Naive B cell (primary cell): ENCODE results near the gene OTUB2. TPM values are rescaled to one million over a fixed set of nuclear protein-coding genes. Genes with fewer than 3 reads are reported as not detected.

Experiments
- ATAC-seq, 2 donors: fragments of 150-1000 bp; cut with Tn5 transposase; 2 replicates each; pipeline ENCODE4 v1.10.0; 2021; ENCODE audit warnings: low read depth in 2 of 2, mild to moderate bottlenecking in 2 of 2, moderate library complexity in 2 of 2
- DNase-seq: peaks from one replicate; pipeline ENCODE4 v3.0.0; 2022
- H3K27ac Mint-ChIP-seq, 6 donors: one replicate each; pipeline ENCODE4 v1.8.0; 2020 to 2022; ENCODE audit warnings: mild to moderate bottlenecking in 6 of 6, mixed read lengths in 6 of 6, moderate library complexity in 5 of 6, inconsistent platforms in 2 of 6
- H3K27me3 Mint-ChIP-seq, 3 donors: one replicate each; pipeline ENCODE4 v1.8.0; 2021 to 2022; ENCODE audit warnings: mixed read lengths in 3 of 3, mild to moderate bottlenecking in 1 of 3
- H3K36me3 Mint-ChIP-seq, 2 donors: one replicate each; pipeline ENCODE4 v1.8.0; 2020 to 2022; ENCODE audit warnings: mixed read lengths in 2 of 2, inconsistent platforms in 1 of 2, mild to moderate bottlenecking in 1 of 2
- H3K4me1 Mint-ChIP-seq, 3 donors: one replicate each; pipeline ENCODE4 v1.8.0; 2020 to 2022; ENCODE audit warnings: mixed read lengths in 3 of 3, inconsistent platforms in 1 of 3, mild to moderate bottlenecking in 1 of 3, moderate library complexity in 1 of 3
- H3K4me3 Mint-ChIP-seq, 8 donors: one replicate each; pipeline ENCODE4 v1.8.0; 2020 to 2022; ENCODE audit warnings: mild to moderate bottlenecking in 8 of 8, mixed read lengths in 8 of 8, moderate library complexity in 8 of 8, inconsistent platforms in 2 of 8
- H3K9me3 Mint-ChIP-seq, 7 donors: one replicate each; pipeline ENCODE4 v1.8.0; 2020 to 2022; ENCODE audit warnings: mixed read lengths in 7 of 7, mild to moderate bottlenecking in 5 of 7, inconsistent platforms in 2 of 7, moderate library complexity in 1 of 7
- polyA plus RNA-seq, 6 donors: library from polyadenylated mRNA; unstranded; fragments of 300-500 nt; fragmentation: Illumina TruSeq; gene quantifications; one replicate each; pipeline ENCODE4 v1.2.3, GENCODE V29; 2021; ENCODE audit warnings: low read depth in 6 of 6

OTUB2 gene
- polyA plus RNA-seq, 6 donors from 2014 or later = 0.08 to 0.23 (median 0.20) TPM; not detected in 1

GRCh38 chr14:94042433-94043091 is 16.4 kb downstream of the OTUB2 start:
- H3K4me3 Mint-ChIP-seq = no peak overlapping the region
- no peaks in the 10 kb centered on the region for H3K36me3 Mint-ChIP-seq
- peaks cover 0 to 3% (median 0%) of the 10 kb centered on the region in 3 donors for H3K4me1 Mint-ChIP-seq
- DNase-seq = no peak
- no peaks in the 10 kb centered on the region for H3K27me3 Mint-ChIP-seq
- ATAC-seq = no peak
- peak overlapping the region in 2 of 6 donors; percentile 41 to 78 for H3K27ac Mint-ChIP-seq
- no peaks in the 10 kb centered on the region for H3K9me3 Mint-ChIP-seq

- H3K27me3 Mint-ChIP-seq = no peaks in the 10 kb centered on the region
- no peaks in the 10 kb centered on the region for H3K9me3 Mint-ChIP-seq
- DNase-seq = no peak
- peak overlapping the region in 1 of 8 donors; percentile 35 for H3K4me3 Mint-ChIP-seq
- H3K4me1 Mint-ChIP-seq = peaks cover 0 to 3% (median 0%) of the 10 kb centered on the region in 3 donors
- H3K36me3 Mint-ChIP-seq = peaks cover 0 to 3% of the 10 kb centered on the region in 2 donors
- ATAC-seq = no peak
- H3K27ac Mint-ChIP-seq = peak overlapping the region in 2 of 6 donors; percentile 15 to 78
These were observed 17.1 kb downstream of the OTUB2 start for GRCh38 chr14:94043111-94043755.

GRCh38 chr14:94043756-94044475 is 17.8 kb downstream of the OTUB2 start:
- no peaks in the 10 kb centered on the region for H3K9me3 Mint-ChIP-seq
- H3K27ac Mint-ChIP-seq = peak overlapping the region in 1 of 6 donors; percentile 78
- peak overlapping the region in 1 of 8 donors; percentile 54 for H3K4me3 Mint-ChIP-seq
- no peaks in the 10 kb centered on the region for H3K27me3 Mint-ChIP-seq
- DNase-seq (no peak), ATAC-seq (no peak)
- H3K36me3 Mint-ChIP-seq = peaks cover 0 to 4% of the 10 kb centered on the region in 2 donors
- peaks cover 0 to 3% (median 0%) of the 10 kb centered on the region in 3 donors for H3K4me1 Mint-ChIP-seq

GRCh38 chr14:94044476-94045091 is 18.4 kb downstream of the OTUB2 start:
- no peaks in the 10 kb centered on the region for H3K9me3 Mint-ChIP-seq
- peak overlapping the region in 1 of 6 donors; percentile 78 for H3K27ac Mint-ChIP-seq
- H3K36me3 Mint-ChIP-seq = peaks cover under 1 to 4% of the 10 kb centered on the region in 2 donors
- H3K27me3 Mint-ChIP-seq = no peaks in the 10 kb centered on the region
- ATAC-seq (no peak), DNase-seq (no peak)
- peaks cover 0 to 3% (median 0%) of the 10 kb centered on the region in 3 donors for H3K4me1 Mint-ChIP-seq
- H3K4me3 Mint-ChIP-seq = no peak overlapping the region

- Mint-ChIP-seq H3K9me3 (no peaks in the 10 kb centered on the region), H3K27me3 (no peaks in the 10 kb centered on the region), H3K36me3 (peaks cover 6 to 7% of the 10 kb centered on the region in 2 donors), H3K27ac (peak overlapping the region in 2 of 6 donors; percentile 2 to 47), H3K4me3 (peak overlapping the region in 1 of 8 donors; percentile 25), H3K4me1 (peaks cover 0 to 3% (median 0%) of the 10 kb centered on the region in 3 donors)
- DNase-seq (no peak), ATAC-seq (no peak)
These were observed 19.0 kb downstream of the OTUB2 start for GRCh38 chr14:94045101-94045500.

GRCh38 chr14:94045563-94046345 is 19.6 kb downstream of the OTUB2 start:
- ATAC-seq (no peak), DNase-seq (no peak)
- Mint-ChIP-seq H3K27ac (peak overlapping the region in 3 of 6 donors; percentile 2 to 74 (median 33)), H3K36me3 (peaks cover 8 to 13% of the 10 kb centered on the region in 2 donors), H3K4me1 (peaks cover 0 to 3% (median 0%) of the 10 kb centered on the region in 3 donors), H3K27me3 (no peaks in the 10 kb centered on the region), H3K9me3 (no peaks in the 10 kb centered on the region), H3K4me3 (peak overlapping the region in 1 of 8 donors; percentile 25)

GRCh38 chr14:94046696-94047250 is 20.6 kb downstream of the OTUB2 start:
- Mint-ChIP-seq H3K27me3 (no peaks in the 10 kb centered on the region), H3K4me3 (no peak overlapping the region), H3K4me1 (peaks cover 0 to 3% (median 0%) of the 10 kb centered on the region in 3 donors), H3K27ac (no peak overlapping the region), H3K36me3 (peaks cover 16 to 17% of the 10 kb centered on the region in 2 donors), H3K9me3 (no peaks in the 10 kb centered on the region)
- DNase-seq = no peak
- ATAC-seq = no peak

GRCh38 chr14:94047581-94047980 is 21.4 kb downstream of the OTUB2 start:
- no peak for ATAC-seq
- no peaks in the 10 kb centered on the region for H3K27me3 Mint-ChIP-seq
- H3K27ac Mint-ChIP-seq = peak overlapping the region in 1 of 6 donors; percentile 66
- H3K9me3 Mint-ChIP-seq = no peaks in the 10 kb centered on the region
- H3K4me3 Mint-ChIP-seq = no peak overlapping the region
- H3K4me1 Mint-ChIP-seq = peaks cover 0 to 4% (median under 1%) of the 10 kb centered on the region in 3 donors
- no peak for DNase-seq
- H3K36me3 Mint-ChIP-seq = peaks cover 17 to 24% of the 10 kb centered on the region in 2 donors

- H3K4me1 Mint-ChIP-seq = peaks cover 0 to 4% (median 2%) of the 10 kb centered on the region in 3 donors
- no peaks in the 10 kb centered on the region for H3K9me3 Mint-ChIP-seq
- H3K27ac Mint-ChIP-seq = peak overlapping the region in 1 of 6 donors; percentile 15
- H3K36me3 Mint-ChIP-seq = peaks cover 17 to 28% of the 10 kb centered on the region in 2 donors
- no peaks in the 10 kb centered on the region for H3K27me3 Mint-ChIP-seq
- ATAC-seq (no peak), DNase-seq (no peak)
- H3K4me3 Mint-ChIP-seq = no peak overlapping the region
These were observed 22.8 kb downstream of the OTUB2 start for GRCh38 chr14:94048691-94049624.

- Mint-ChIP-seq H3K27ac (peak overlapping the region in 2 of 6 donors; percentile 13 to 15), H3K9me3 (no peaks in the 10 kb centered on the region), H3K4me1 (peaks cover 0 to 4% (median 2%) of the 10 kb centered on the region in 3 donors), H3K27me3 (no peaks in the 10 kb centered on the region), H3K36me3 (peaks cover 23 to 34% of the 10 kb centered on the region in 2 donors), H3K4me3 (no peak overlapping the region)
- no peak for DNase-seq
- no peak for ATAC-seq
These were observed 23.5 kb downstream of the OTUB2 start for GRCh38 chr14:94049625-94050023.

GRCh38 chr14:94050231-94050880 is 24.2 kb downstream of the OTUB2 start:
- peak overlapping the region in 1 of 8 donors; percentile 70 for H3K4me3 Mint-ChIP-seq
- peak overlapping the region in 3 of 6 donors; percentile 13 to 77 (median 70) for H3K27ac Mint-ChIP-seq
- H3K27me3 Mint-ChIP-seq = no peaks in the 10 kb centered on the region
- ATAC-seq (no peak), DNase-seq (no peak)
- H3K9me3 Mint-ChIP-seq = no peaks in the 10 kb centered on the region
- H3K4me1 Mint-ChIP-seq = peaks cover under 1 to 6% (median 2%) of the 10 kb centered on the region in 3 donors
- H3K36me3 Mint-ChIP-seq = peaks cover 30 to 40% of the 10 kb centered on the region in 2 donors
